Trophoblast cell (in vitro differentiated cells and primary cell): ENCODE data around the gene TMEM80. TPM values are rescaled to one million over a fixed set of nuclear protein-coding genes. Genes with fewer than 3 reads are reported as not detected.
"Not testable (repeated sequence)": the region's sequence is repeated elsewhere in the genome, so short reads cannot be mapped to it uniquely, and the experiment has no call there.

Source experiments
- DNase-seq, 2 donors: peaks; one replicate each; pipeline ENCODE4 v3.0.0-alpha.2; 2016
- H2AFZ ChIP-seq: 2 replicates; pipeline ENCODE4 v1.6.1; 2013; ENCODE audit warnings: low read length, moderate library complexity, mild to moderate bottlenecking; ENCODE audit not compliant: insufficient read depth, poor library complexity
- H2AK5ac ChIP-seq: 2 replicates; pipeline ENCODE4 v1.6.1; 2013; ENCODE audit warnings: mild to moderate bottlenecking, low read length
- H2BK120ac ChIP-seq: 2 replicates; pipeline ENCODE4 v1.6.1; 2013; ENCODE audit warnings: low read length, mild to moderate bottlenecking, moderate library complexity; ENCODE audit not compliant: insufficient read depth, poor library complexity
- H2BK12ac ChIP-seq: 2 replicates; pipeline ENCODE4 v1.6.1; 2013; ENCODE audit warnings: mild to moderate bottlenecking, low read length, moderate library complexity
- H2BK5ac ChIP-seq: 2 replicates; pipeline ENCODE4 v1.6.1; 2013; ENCODE audit warnings: low read length, low read depth, moderate library complexity, mild to moderate bottlenecking; ENCODE audit not compliant: poor library complexity
- H3K14ac ChIP-seq: 2 replicates; pipeline ENCODE4 v1.6.1; 2013; ENCODE audit warnings: mild to moderate bottlenecking, low read length
- H3K18ac ChIP-seq: 2 replicates; pipeline ENCODE4 v1.6.1; 2013; ENCODE audit warnings: mild to moderate bottlenecking, low read length
- H3K23ac ChIP-seq: 2 replicates; pipeline ENCODE4 v1.6.1; 2013; ENCODE audit warnings: low read length
- H3K27ac ChIP-seq: 2 replicates; pipeline ENCODE4 v1.5.1; 2013; ENCODE audit warnings: low read depth, mild to moderate bottlenecking, inconsistent platforms, low read length, moderate library complexity
- H3K27me3 ChIP-seq: 2 replicates; pipeline ENCODE4 v1.6.1; 2013; ENCODE audit warnings: inconsistent platforms, mild to moderate bottlenecking, low read length, moderate library complexity; ENCODE audit not compliant: insufficient read depth
- H3K36me3 ChIP-seq, 2 experiments: 1 replicate in 1 of 2; 2 replicates in 1 of 2; pipeline ENCODE4 v1.6.1; 2013; ENCODE audit warnings: low read length in 2 of 2, mild to moderate bottlenecking in 2 of 2, moderate library complexity in 1 of 2; ENCODE audit not compliant: insufficient read depth in 2 of 2, control insufficient read depth in 1 of 2
- H3K4ac ChIP-seq: 2 replicates; pipeline ENCODE4 v1.6.1; 2013; ENCODE audit warnings: low read depth, mild to moderate bottlenecking, low read length, moderate library complexity
- H3K4me1 ChIP-seq, 2 experiments: 1 replicate in 1 of 2; 2 replicates in 1 of 2; pipeline ENCODE4 v1.6.1; 2013; ENCODE audit warnings: low read length in 2 of 2, mild to moderate bottlenecking in 2 of 2, moderate library complexity in 1 of 2; ENCODE audit not compliant: insufficient read depth in 2 of 2, control insufficient read depth in 1 of 2
- H3K4me2 ChIP-seq: 2 replicates; pipeline ENCODE4 v1.6.1; 2013; ENCODE audit warnings: inconsistent platforms, mild to moderate bottlenecking, low read length, moderate library complexity
- H3K4me3 ChIP-seq: 2 replicates; pipeline ENCODE4 v1.5.1; 2013; ENCODE audit warnings: mild to moderate bottlenecking, low read depth, low read length, inconsistent platforms
- H3K79me1 ChIP-seq: one replicate; pipeline ENCODE4 v1.6.1; 2013; ENCODE audit warnings: low read length
- H3K79me2 ChIP-seq: 2 replicates; pipeline ENCODE4 v1.6.1; 2013; ENCODE audit warnings: low read length, mild to moderate bottlenecking; ENCODE audit not compliant: control insufficient read depth, insufficient read depth, poor library complexity
- H3K9ac ChIP-seq: 2 replicates; pipeline ENCODE4 v1.6.1; 2013; ENCODE audit warnings: mild to moderate bottlenecking, low read length
- H3K9me3 ChIP-seq: 2 replicates; pipeline ENCODE4 v1.6.1; 2013; ENCODE audit warnings: low read depth, mild to moderate bottlenecking, control low read depth, inconsistent platforms, low read length; ENCODE audit not compliant: insufficient read depth
- H4K12ac ChIP-seq: 2 replicates; pipeline ENCODE4 v1.6.1; 2013; ENCODE audit warnings: low read depth, mild to moderate bottlenecking, low read length, moderate library complexity
- H4K8ac ChIP-seq: 2 replicates; pipeline ENCODE4 v1.6.1; 2013; ENCODE audit warnings: low read depth, mild to moderate bottlenecking, low read length, moderate library complexity
- H4K91ac ChIP-seq: one replicate; pipeline ENCODE4 v1.6.1; 2013; ENCODE audit warnings: low read depth, mild to moderate bottlenecking, low read length, moderate library complexity
- WGBS: extraction: QIAGEN DNeasy Blood & Tissue Kit; methylation state at CpG from one replicate; pipeline ENCODE4 v1.1.7; 2013; ENCODE audit warnings: missing lambda C conversion rate; ENCODE audit not compliant: insufficient read length, insufficient coverage; ENCODE audit errors: extremely low coverage; 5-methylcytosine and 5-hydroxymethylcytosine counted together
- polyA plus RNA-seq: library from polyadenylated mRNA; stranded (reverse); fragments of 200-250 nt; gene quantifications from 2 replicates; pipeline ENCODE4 v1.2.3, GENCODE V29; 2013

Gene TMEM80
- polyA plus RNA-seq, result 22.2 and 23.0 TPM in 2 replicates

- Histone ChIP-seq H3K4me3 (peak within 1 kb of the TSS; percentile 97), H3K27ac (peak within 1 kb of the TSS; percentile 99)
- WGBS, result no CpG with 5 or more reads among the region's 101 CpGs
Measured at GRCh38 chr11:695538-696248, at the start of gene TMEM80. Gene TMEM80 (plus strand): TSS chr11:695816. CDS start chr11:695828, 12 bp downstream.

GRCh38 chr11:646214-646613, 49.4 kb upstream of the TMEM80 start:
- Histone ChIP-seq H3K4ac (no peak overlapping the region), H2BK12ac (no peak overlapping the region), H2BK120ac (no peak overlapping the region), H2BK5ac (no peak overlapping the region), H3K4me1 (no peaks in the 10 kb centered on the region), H2AK5ac (no peak overlapping the region), H3K4me3 (no peak overlapping the region), H4K91ac (no peak overlapping the region), H3K9ac (no peak overlapping the region), H3K9me3 (peaks cover 4% of the 10 kb centered on the region), H3K18ac (no peak overlapping the region), H4K12ac (no peak overlapping the region), H3K14ac (no peak overlapping the region), H4K8ac (no peak overlapping the region), H3K79me2 (no peaks in the 10 kb centered on the region), H3K27ac (no peak overlapping the region), H3K27me3 (no peaks in the 10 kb centered on the region), H2AFZ (no peak overlapping the region), H3K4me2 (no peak overlapping the region), H3K23ac (no peak overlapping the region), H3K36me3 (peaks cover 33 to 36% of the 10 kb centered on the region in 2 experiments), H3K79me1 (no peaks in the 10 kb centered on the region)
- no CpG with 5 or more reads among the region's 14 CpGs for WGBS
- no peak for DNase-seq

More at GRCh38 chr11:695538-696248, at the start of gene TMEM80:
- Histone ChIP-seq H2AFZ (peak within 1 kb of the TSS; percentile 94), H4K12ac (peak within 1 kb of the TSS; percentile 100), H3K23ac (no peak within 1 kb of the TSS), H3K4me1 (peaks cover 33 to 34% of the 10 kb centered on the region in 2 experiments), H4K91ac (peak within 1 kb of the TSS; percentile 99), H3K27me3 (no peaks in the 10 kb centered on the region), H3K18ac (peak within 1 kb of the TSS; percentile 98), H2BK12ac (no peak within 1 kb of the TSS), H2AK5ac (peak within 1 kb of the TSS; percentile 99), H2BK120ac (peak within 1 kb of the TSS; percentile 99), H3K4ac (peak within 1 kb of the TSS; percentile 99), H2BK5ac (peak within 1 kb of the TSS; percentile 99), H3K79me1 (peaks cover 26% of the 10 kb centered on the region), H3K79me2 (peaks cover 24% of the 10 kb centered on the region), H4K8ac (peak within 1 kb of the TSS; percentile 100), H3K36me3 (peaks cover 6 to 10% of the 10 kb centered on the region in 2 experiments), H3K14ac (peak within 1 kb of the TSS; percentile 99), H3K4me2 (peak within 1 kb of the TSS; percentile 78), H3K9me3 (no peaks in the 10 kb centered on the region), H3K9ac (peak within 1 kb of the TSS; percentile 97)
- peak; percentile 98 to 100 for DNase-seq

- not testable (repeated sequence) for H2BK5ac ChIP-seq, H4K12ac ChIP-seq, H2AFZ ChIP-seq, H3K4me3 ChIP-seq, H3K79me1 ChIP-seq, DNase-seq, H3K23ac ChIP-seq, H3K4me1 ChIP-seq, H2BK120ac ChIP-seq, H3K18ac ChIP-seq, H3K4me2 ChIP-seq, H2AK5ac ChIP-seq, H3K9ac ChIP-seq, H4K8ac ChIP-seq, H3K14ac ChIP-seq, H3K9me3 ChIP-seq, H3K4ac ChIP-seq, H3K27me3 ChIP-seq, H3K27ac ChIP-seq, H4K91ac ChIP-seq, H3K79me2 ChIP-seq, H2BK12ac ChIP-seq
- peaks cover 30 to 33% of the 10 kb centered on the region in 2 experiments for H3K36me3 ChIP-seq
- WGBS, result no CpG with 5 or more reads among the region's 14 CpGs
Measured at GRCh38 chr11:647672-648158, 47.9 kb upstream of the TMEM80 start.

GRCh38 chr11:650482-650881, 45.1 kb upstream of the TMEM80 start:
- Histone ChIP-seq H3K9me3 (peaks cover 3% of the 10 kb centered on the region), H3K79me2 (no peaks in the 10 kb centered on the region), H3K27ac (no peak overlapping the region), H2BK12ac (no peak overlapping the region), H3K23ac (no peak overlapping the region), H4K8ac (no peak overlapping the region), H3K4ac (no peak overlapping the region), H3K18ac (no peak overlapping the region), H3K9ac (no peak overlapping the region), H3K36me3 (peaks cover 26 to 30% of the 10 kb centered on the region in 2 experiments), H2AK5ac (no peak overlapping the region), H2BK120ac (no peak overlapping the region), H3K4me2 (no peak overlapping the region), H3K4me1 (no peaks in the 10 kb centered on the region), H3K27me3 (no peaks in the 10 kb centered on the region), H2BK5ac (no peak overlapping the region), H3K79me1 (no peaks in the 10 kb centered on the region), H4K91ac (no peak overlapping the region), H2AFZ (no peak overlapping the region), H3K4me3 (no peak overlapping the region), H4K12ac (no peak overlapping the region), H3K14ac (no peak overlapping the region)
- WGBS, result no CpG with 5 or more reads among the region's 10 CpGs
- no peak for DNase-seq
